Gastrocnemius medialis (tissue), 4 donors: ENCODE data around the gene ALDH1A3. TPM values are rescaled to one million over a fixed set of nuclear protein-coding genes. Genes with fewer than 3 reads are reported as not detected.

Experiments
- ATAC-seq, 2 donors: fragments of 150-250 bp; one replicate each; pipeline ENCODE4 v1.9.1; 2016
- DNase-seq, 2 donors: peaks; one replicate each; pipeline ENCODE4 v3.0.0-alpha.2; 2019
- H3K27ac ChIP-seq, 4 donors: fragments of 200-600 bp; sonication (generic); 1 replicate in 1 of 4; 2 replicates in 3 of 4; pipeline ENCODE4 v1.5.1; 2016 to 2018; ENCODE audit warnings: mild to moderate bottlenecking in 2 of 4, moderate library complexity in 1 of 4
- H3K27me3 ChIP-seq, 3 donors: fragments of 200-600 bp; sonication (generic) in 2 of 3; 1 replicate in 1 of 3; 2 replicates in 2 of 3; pipeline versions ENCODE4 v1.5.1 to v1.6.0; 2016 to 2019; ENCODE audit warnings: mild to moderate bottlenecking in 1 of 3, moderate library complexity in 1 of 3
- H3K36me3 ChIP-seq, 2 donors: fragments of 200-600 bp; sonication (generic) in 1 of 2; one replicate each; pipeline ENCODE4 v1.5.1; 2017 to 2018
- H3K4me1 ChIP-seq, 2 donors: fragments of 200-600 bp; sonication (generic) in 1 of 2; one replicate each; pipeline ENCODE4 v1.5.1; 2016 to 2017; ENCODE audit warnings: mild to moderate bottlenecking in 2 of 2
- H3K4me3 ChIP-seq, 4 donors: fragments of 200-600 bp; sonication (generic) in 3 of 4; 1 replicate in 1 of 4; 2 replicates in 3 of 4; pipeline ENCODE4 v1.5.1; 2016 to 2019; ENCODE audit warnings: mild to moderate bottlenecking in 2 of 4
- H3K9me3 ChIP-seq, 3 donors: fragments of 200-600 bp; sonication (generic) in 2 of 3; 1 replicate in 1 of 3; 2 replicates in 2 of 3; pipeline ENCODE4 v1.5.1; 2016 to 2019
- POLR2A ChIP-seq, 2 donors: fragments of 450-650 bp; IDR thresholded peaks; one replicate each; pipeline ENCODE4 v1.6.1; 2017; ENCODE audit warnings: antibody characterized with exemption in 2 of 2, mild to moderate bottlenecking in 2 of 2, moderate library complexity in 2 of 2
- in situ Hi-C, 4 donors: fragments of 200-750 bp; cut with MboI; loops; one replicate each; pipeline versions ENCODE4 v1.15.0 to v1.8.0; 2017; ENCODE audit warnings: low sequenced_read_pairs in 4 of 4
- intact Hi-C: fragments of 100-400 bp; cut with DNase I; formaldehyde crosslinking; loops from one replicate; pipeline ENCODE4 v1.15.1; 2023; ENCODE audit warnings: low total_unique reads
- total RNA-seq, 4 donors: library from RNA; depleted of rRNA; stranded (reverse); fragments of >200 nt; gene quantifications; one replicate each; pipeline versions ENCODE4 v1.1.0 to v1.2.3, GENCODE V29; 2016
- TF ChIP-seq, protein P1 (sequence below), 5 experiments: fragments of 450-650 bp in 3 of 5; fragments of 200-600 bp in 2 of 5; sonication (generic) in 2 of 5; IDR thresholded peaks in 4 of 5; conservative IDR thresholded peaks in 1 of 5; 1 replicate in 4 of 5; 2 replicates in 1 of 5; pipeline ENCODE4 v1.5.1; 2016 to 2019; ENCODE audit warnings: antibody characterized with exemption in 5 of 5, mild to moderate bottlenecking in 3 of 5, moderate library complexity in 3 of 5

Gene ALDH1A3
- total RNA-seq, 4 donors from 2014 or later: 5.8 to 33.9 (median 15.1) TPM

DNA sequence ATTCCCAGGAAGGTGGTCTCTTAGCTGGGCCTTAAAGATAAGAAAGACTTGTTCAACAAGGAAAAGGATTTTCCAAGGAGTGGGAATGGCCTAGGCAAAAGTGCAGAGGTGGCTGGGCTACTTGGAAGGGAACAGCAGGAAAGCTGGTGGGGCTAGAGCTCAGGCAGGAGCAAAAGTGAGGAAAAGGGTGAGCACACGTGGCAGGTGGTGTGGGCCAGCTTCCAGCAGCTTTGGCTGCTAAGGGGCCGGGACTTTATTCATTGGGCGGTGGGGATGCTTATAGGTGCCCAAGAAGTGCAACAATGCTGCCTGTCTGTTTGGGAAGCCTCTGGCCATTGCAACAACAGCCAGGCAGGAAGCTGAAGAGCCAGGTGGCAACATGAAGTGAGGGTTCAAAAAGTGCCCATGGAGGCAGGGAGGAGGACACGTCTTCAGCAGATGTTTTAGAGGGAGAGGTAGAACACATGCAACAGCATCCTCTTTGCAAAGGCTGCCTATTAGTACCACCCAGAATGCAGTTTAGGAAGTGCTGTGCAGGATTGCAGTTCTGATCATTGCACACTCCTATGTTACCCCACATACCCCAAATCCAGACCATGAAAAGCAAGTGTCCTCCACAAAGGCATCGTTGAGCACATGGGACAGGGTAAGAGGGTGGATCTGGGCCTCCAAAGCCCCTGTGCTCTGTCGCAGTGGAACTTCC is 13.8 kb downstream of the ALDH1A3 start:
- TF ChIP-seq, protein P1, sequence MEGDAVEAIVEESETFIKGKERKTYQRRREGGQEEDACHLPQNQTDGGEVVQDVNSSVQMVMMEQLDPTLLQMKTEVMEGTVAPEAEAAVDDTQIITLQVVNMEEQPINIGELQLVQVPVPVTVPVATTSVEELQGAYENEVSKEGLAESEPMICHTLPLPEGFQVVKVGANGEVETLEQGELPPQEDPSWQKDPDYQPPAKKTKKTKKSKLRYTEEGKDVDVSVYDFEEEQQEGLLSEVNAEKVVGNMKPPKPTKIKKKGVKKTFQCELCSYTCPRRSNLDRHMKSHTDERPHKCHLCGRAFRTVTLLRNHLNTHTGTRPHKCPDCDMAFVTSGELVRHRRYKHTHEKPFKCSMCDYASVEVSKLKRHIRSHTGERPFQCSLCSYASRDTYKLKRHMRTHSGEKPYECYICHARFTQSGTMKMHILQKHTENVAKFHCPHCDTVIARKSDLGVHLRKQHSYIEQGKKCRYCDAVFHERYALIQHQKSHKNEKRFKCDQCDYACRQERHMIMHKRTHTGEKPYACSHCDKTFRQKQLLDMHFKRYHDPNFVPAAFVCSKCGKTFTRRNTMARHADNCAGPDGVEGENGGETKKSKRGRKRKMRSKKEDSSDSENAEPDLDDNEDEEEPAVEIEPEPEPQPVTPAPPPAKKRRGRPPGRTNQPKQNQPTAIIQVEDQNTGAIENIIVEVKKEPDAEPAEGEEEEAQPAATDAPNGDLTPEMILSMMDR (IDR thresholded peaks at IDR 0.05 in 4 of 5, conservative IDR thresholded peaks at IDR 0.05 in 1 of 5): no peak
- no peak for TF ChIP-seq POLR2A (IDR thresholded peaks at IDR 0.05)
- Histone ChIP-seq H3K27me3 (peaks cover 6 to 9% (median 8%) of the 10 kb centered on the region in 3 donors), H3K36me3 (no peaks in the 10 kb centered on the region), H3K9me3 (no peaks in the 10 kb centered on the region), H3K27ac (no peak overlapping the region), H3K4me1 (peaks cover 0 to under 1% of the 10 kb centered on the region in 2 donors), H3K4me3 (no peak overlapping the region)
- in situ Hi-C loops (no loop called here), intact Hi-C loops (no loop called here)
- no peak for DNase-seq
- no peak for ATAC-seq

DNA sequence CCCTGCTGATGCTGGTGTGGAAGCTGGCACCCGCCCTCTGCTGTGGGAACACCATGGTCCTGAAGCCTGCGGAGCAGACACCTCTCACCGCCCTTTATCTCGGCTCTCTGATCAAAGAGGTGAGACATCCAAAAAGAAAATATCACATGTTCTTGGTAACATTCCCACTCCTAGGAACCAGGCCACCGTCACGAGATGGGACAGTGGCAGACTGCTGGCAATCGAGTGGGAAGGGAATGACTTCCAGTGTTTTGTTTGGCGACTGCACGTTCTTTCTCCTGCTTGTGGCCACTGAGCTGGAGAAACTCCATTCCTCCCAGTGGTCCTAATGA is 14.3 kb downstream of the ALDH1A3 start:
- Histone ChIP-seq H3K9me3 (no peaks in the 10 kb centered on the region), H3K36me3 (no peaks in the 10 kb centered on the region), H3K4me3 (no peak overlapping the region), H3K4me1 (peaks cover 0 to 6% of the 10 kb centered on the region in 2 donors), H3K27ac (no peak overlapping the region), H3K27me3 (peaks cover under 1 to 4% (median 3%) of the 10 kb centered on the region in 3 donors)
- intact Hi-C loops: no loop called here
- in situ Hi-C loops: no loop called here
- ATAC-seq: no peak
- no peak for TF ChIP-seq POLR2A (IDR thresholded peaks at IDR 0.05)
- TF ChIP-seq, protein P1 (IDR thresholded peaks at IDR 0.05 in 4 of 5, conservative IDR thresholded peaks at IDR 0.05 in 1 of 5): no peak
- no peak for DNase-seq

DNA sequence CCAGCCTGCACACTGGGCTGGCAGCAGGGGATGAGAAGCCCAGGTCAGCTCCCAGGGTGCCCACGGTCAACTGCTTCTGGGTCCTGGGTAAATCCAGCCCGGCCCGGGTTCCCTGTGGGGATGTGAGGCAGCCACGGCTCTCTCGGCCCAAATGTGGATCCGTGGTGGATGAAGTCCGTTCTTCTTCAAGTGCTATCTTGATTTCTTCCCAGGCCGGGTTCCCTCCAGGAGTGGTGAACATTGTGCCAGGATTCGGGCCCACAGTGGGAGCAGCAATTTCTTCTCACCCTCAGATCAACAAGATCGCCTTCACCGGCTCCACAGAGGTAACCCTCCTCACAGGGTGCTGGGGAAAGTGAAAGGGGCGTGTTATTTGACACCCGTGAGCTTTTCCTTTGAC is 16.1 kb downstream of the ALDH1A3 start:
- DNase-seq: no peak
- intact Hi-C loops: no loop called here

DNA sequence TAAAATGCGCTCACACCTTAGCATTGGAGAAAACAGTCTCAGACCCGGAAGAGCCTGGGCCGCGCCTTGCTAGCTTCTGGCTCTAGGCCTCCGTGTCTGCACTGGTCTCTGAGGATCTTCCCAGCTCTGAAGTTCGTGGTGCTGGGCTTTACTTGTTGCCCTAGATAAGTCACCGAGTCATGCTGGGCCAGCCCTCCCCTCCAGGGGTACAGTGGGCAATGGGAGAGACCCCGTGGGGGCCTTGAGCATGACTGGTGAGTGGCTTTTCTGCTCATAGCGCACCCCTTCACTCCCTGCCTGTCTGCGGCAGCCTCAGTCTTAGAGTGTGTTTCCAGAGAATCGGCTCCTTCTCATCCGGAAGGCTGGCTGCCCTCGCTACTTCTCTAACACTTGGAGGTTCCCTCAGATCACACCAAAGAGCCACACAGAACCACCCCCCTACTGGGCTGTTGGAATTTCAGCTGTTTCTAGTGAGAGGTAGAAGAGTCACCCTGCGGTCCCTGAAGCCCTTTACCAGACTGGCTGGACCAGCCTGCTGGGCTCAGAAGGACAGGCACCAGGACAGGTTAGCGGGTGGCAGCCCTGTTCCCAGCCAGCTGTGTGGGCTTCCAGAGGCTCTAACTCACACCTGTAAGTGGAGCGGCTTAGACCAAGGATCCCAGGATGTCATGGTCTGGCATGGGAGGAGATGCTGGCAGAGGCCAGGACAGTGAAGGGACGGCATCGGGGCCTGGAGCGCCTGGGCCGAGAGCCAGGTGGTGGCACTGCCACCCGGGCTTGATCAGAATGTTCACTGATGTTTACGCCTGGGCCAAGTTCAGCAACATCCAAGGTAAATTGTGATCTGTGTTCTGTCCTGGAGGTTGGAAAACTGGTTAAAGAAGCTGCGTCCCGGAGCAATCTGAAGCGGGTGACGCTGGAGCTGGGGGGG is 17.9 kb downstream of the ALDH1A3 start:
- H3K4me3 ChIP-seq: no peak overlapping the region
- H3K4me1 ChIP-seq: peaks cover 17 to 38% of the 10 kb centered on the region in 2 donors
- TF ChIP-seq, protein P1 (IDR thresholded peaks at IDR 0.05 in 4 of 5, conservative IDR thresholded peaks at IDR 0.05 in 1 of 5): no peak
- TF ChIP-seq POLR2A (IDR thresholded peaks at IDR 0.05): no peak
- DNase-seq (no peak), ATAC-seq (no peak)
- H3K36me3 ChIP-seq: no peaks in the 10 kb centered on the region
- intact Hi-C loops: no loop called here
- no peaks in the 10 kb centered on the region for H3K9me3 ChIP-seq
- in situ Hi-C loops: no loop called here
- H3K27ac ChIP-seq: no peak overlapping the region
- H3K27me3 ChIP-seq: no peaks in the 10 kb centered on the region

More for the DNA sequence above, 16.1 kb downstream of the ALDH1A3 start:
- no peaks in the 10 kb centered on the region for H3K9me3 ChIP-seq
- no peak for ATAC-seq
- in situ Hi-C loops: no loop called here
- TF ChIP-seq POLR2A (IDR thresholded peaks at IDR 0.05): no peak
- TF ChIP-seq, protein P1 (IDR thresholded peaks at IDR 0.05 in 4 of 5, conservative IDR thresholded peaks at IDR 0.05 in 1 of 5): no peak
- H3K27me3 ChIP-seq: peaks cover 0 to under 1% (median 0%) of the 10 kb centered on the region in 3 donors
- H3K4me1 ChIP-seq: peaks cover under 1 to 23% of the 10 kb centered on the region in 2 donors
- no peaks in the 10 kb centered on the region for H3K36me3 ChIP-seq
- no peak overlapping the region for H3K27ac ChIP-seq
- H3K4me3 ChIP-seq: no peak overlapping the region
